Kidney (tissue), 14 donors: ENCODE measurements around the gene SH3RF3. TPM values are rescaled to one million over a fixed set of nuclear protein-coding genes. Genes with fewer than 3 reads are reported as not detected.
"Not testable (repeated sequence)": the region's sequence is repeated elsewhere in the genome, so short reads cannot be mapped to it uniquely, and the experiment has no call there.

Experiments used
- DNase-seq, 5 donors: peaks; one replicate each; pipeline ENCODE4 v3.0.0-alpha.2; 2013 to 2020
- FAIRE-seq: peaks from 2 replicates; lab custom pipeline; 2012; peaks lifted over from hg19 to GRCh38; lab: Jason Lieb, UNC
- H3K27ac ChIP-seq, 2 donors: one replicate each; pipeline ENCODE4 v1.7.0; 2013; ENCODE audit warnings: low read depth in 2 of 2, low read length in 2 of 2, inconsistent platforms in 1 of 2
- H3K27me3 ChIP-seq: one replicate; pipeline ENCODE4 v1.7.1; 2013; ENCODE audit warnings: low read length, inconsistent platforms; ENCODE audit not compliant: control insufficient read depth, insufficient read depth
- H3K36me3 ChIP-seq, 3 donors: one replicate each; pipeline versions ENCODE4 v1.7.0 to v1.7.1; 2013; ENCODE audit warnings: low read length in 3 of 3, control low read depth in 1 of 3, inconsistent platforms in 1 of 3; ENCODE audit not compliant: insufficient read depth in 3 of 3, control insufficient read depth in 2 of 3
- H3K4me1 ChIP-seq, 3 donors: one replicate each; pipeline versions ENCODE4 v1.7.0 to v1.7.1; 2013; ENCODE audit warnings: low read length in 3 of 3, inconsistent platforms in 1 of 3, low read depth in 1 of 3; ENCODE audit not compliant: control insufficient read depth in 2 of 3, insufficient read depth in 2 of 3
- H3K4me3 ChIP-seq, 3 donors: one replicate each; pipeline versions ENCODE4 v1.7.0 to v1.8.1; 2013; ENCODE audit warnings: low read length in 3 of 3, control low read depth in 1 of 3, inconsistent platforms in 1 of 3
- H3K9ac ChIP-seq, 3 donors: one replicate each; pipeline versions ENCODE4 v1.7.0 to v1.7.1; 2013; ENCODE audit warnings: low read length in 3 of 3, control low read depth in 1 of 3, inconsistent platforms in 1 of 3
- H3K9me3 ChIP-seq, 3 donors: one replicate each; pipeline versions ENCODE4 v1.7.0 to v1.7.1; 2013; ENCODE audit warnings: low read length in 3 of 3, control low read depth in 1 of 3, inconsistent platforms in 1 of 3; ENCODE audit not compliant: control insufficient read depth in 2 of 3, insufficient read depth in 1 of 3
- intact Hi-C: fragments of 100-400 bp; cut with DNase I; formaldehyde crosslinking; loops from one replicate; pipeline ENCODE4 v1.11.1; 2022
- polyA plus RNA-seq: library from polyadenylated mRNA; stranded (reverse); fragments of 350-450 nt; fragmentation: Illumina TruSeq; extraction: RNeasy Lipid Tissue Mini Kit (QIAGEN cat#74804); gene quantifications from one replicate; pipeline ENCODE4 v1.2.3, GENCODE V29; 2014; ENCODE audit warnings: low read depth, low replicate concordance; ENCODE audit not compliant: insufficient read depth
- total RNA-seq: library from RNA; stranded (reverse); fragmentation: NEBNext Ultra II Directional; extraction: Animal tissue kit (Norgen Biotek cat#: 25700); gene quantifications from one replicate; pipeline ENCODE4 v1.2.1, GENCODE V29; 2021
- TF ChIP-seq, protein P1 (sequence below): IDR thresholded peaks from 3 replicates; pipeline ENCODE4 v1.5.1; 2012; ENCODE audit warnings: mild to moderate bottlenecking, moderate library complexity, borderline replicate concordance; ENCODE audit not compliant: insufficient read depth; ENCODE audit errors: extremely low read depth
- donor health status: control.
- donor health status: control.
- donor health status: control.
- donor health status: control.
- donor health status: control.
- donor health status: DM: yes; HTN: yes; CAD: no.
- donor health status: Normal renal cell carcinoma (clear cell type).

The SH3RF3 gene
- total and polyA plus RNA-seq, 2 donors from 2014 or later = 1.7 to 10.7 TPM

DNA sequence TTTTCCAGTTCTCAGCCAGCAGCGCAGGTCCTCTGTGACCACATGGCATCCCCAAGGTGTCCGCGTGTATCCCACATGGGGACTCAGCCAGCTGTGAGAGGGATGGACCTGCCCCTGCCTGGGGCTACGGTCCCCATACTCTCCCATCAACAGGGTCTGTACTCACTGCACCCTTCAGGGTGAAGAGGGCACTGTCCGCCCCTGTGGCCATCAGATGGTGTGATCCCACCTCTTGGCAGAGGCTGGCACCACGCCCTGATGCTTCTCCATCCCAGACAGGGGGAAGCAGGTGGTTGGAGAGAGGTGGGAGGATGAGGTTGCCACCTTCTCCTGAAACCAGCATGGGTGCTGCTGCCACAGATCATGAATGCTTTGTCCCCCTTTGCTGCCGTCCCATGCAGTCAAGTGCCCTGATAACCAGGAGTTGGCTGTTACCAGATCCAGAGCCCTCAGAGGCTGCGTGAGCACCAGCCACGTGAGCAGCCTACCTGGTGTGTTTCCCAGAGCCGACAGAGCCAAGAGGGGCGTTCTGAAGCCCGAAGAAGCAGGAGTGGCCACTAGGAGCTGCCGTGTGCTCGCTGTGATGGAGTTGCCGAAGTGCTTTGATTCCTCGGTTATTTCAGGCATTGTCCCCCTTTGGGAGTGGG is 93.9 kb downstream of the SH3RF3 start:
- no peak overlapping the region for H3K27ac ChIP-seq
- H3K4me3 ChIP-seq = no peak overlapping the region
- intact Hi-C loops = no loop called here
- no peaks in the 10 kb centered on the region for H3K36me3 ChIP-seq
- DNase-seq (no peak), FAIRE-seq (no peak)
- H3K9ac ChIP-seq = no peak overlapping the region
- TF ChIP-seq, protein P1, sequence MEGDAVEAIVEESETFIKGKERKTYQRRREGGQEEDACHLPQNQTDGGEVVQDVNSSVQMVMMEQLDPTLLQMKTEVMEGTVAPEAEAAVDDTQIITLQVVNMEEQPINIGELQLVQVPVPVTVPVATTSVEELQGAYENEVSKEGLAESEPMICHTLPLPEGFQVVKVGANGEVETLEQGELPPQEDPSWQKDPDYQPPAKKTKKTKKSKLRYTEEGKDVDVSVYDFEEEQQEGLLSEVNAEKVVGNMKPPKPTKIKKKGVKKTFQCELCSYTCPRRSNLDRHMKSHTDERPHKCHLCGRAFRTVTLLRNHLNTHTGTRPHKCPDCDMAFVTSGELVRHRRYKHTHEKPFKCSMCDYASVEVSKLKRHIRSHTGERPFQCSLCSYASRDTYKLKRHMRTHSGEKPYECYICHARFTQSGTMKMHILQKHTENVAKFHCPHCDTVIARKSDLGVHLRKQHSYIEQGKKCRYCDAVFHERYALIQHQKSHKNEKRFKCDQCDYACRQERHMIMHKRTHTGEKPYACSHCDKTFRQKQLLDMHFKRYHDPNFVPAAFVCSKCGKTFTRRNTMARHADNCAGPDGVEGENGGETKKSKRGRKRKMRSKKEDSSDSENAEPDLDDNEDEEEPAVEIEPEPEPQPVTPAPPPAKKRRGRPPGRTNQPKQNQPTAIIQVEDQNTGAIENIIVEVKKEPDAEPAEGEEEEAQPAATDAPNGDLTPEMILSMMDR = no peak
- no peaks in the 10 kb centered on the region for H3K27me3 ChIP-seq
- H3K4me1 ChIP-seq = peaks cover 0 to 3% (median 0%) of the 10 kb centered on the region in 3 donors
- H3K9me3 ChIP-seq = no peaks in the 10 kb centered on the region

DNA sequence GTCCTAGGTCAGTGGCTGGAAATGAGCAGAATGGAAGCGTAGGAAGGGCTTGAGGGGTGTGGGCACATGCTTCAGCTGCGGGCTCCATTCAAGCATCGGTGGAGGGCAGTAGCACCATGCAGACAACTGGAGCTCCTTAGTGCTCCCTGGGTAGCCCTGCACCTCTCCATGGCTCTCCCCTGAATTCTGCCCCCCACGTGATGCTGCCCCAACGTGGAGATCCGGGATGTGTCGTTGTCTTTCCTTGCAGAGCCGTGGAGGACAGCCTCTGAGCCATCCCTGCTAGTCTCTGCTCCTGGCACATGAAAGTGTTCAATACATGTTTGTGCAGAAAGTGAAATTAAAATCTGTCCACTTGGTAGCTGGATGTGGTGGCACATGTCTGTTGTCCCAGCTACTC is 94.5 kb downstream of the SH3RF3 start:
- no peaks in the 10 kb centered on the region for H3K27me3 ChIP-seq
- intact Hi-C loops = no loop called here
- no peak overlapping the region for H3K4me3 ChIP-seq
- TF ChIP-seq, protein P1 = no peak
- FAIRE-seq = no peak
- no peaks in the 10 kb centered on the region for H3K9me3 ChIP-seq
- no peaks in the 10 kb centered on the region for H3K36me3 ChIP-seq
- H3K4me1 ChIP-seq = peaks cover 0 to 3% (median 0%) of the 10 kb centered on the region in 3 donors
- H3K27ac ChIP-seq = no peak overlapping the region
- DNase-seq = no peak
- no peak overlapping the region for H3K9ac ChIP-seq

DNA sequence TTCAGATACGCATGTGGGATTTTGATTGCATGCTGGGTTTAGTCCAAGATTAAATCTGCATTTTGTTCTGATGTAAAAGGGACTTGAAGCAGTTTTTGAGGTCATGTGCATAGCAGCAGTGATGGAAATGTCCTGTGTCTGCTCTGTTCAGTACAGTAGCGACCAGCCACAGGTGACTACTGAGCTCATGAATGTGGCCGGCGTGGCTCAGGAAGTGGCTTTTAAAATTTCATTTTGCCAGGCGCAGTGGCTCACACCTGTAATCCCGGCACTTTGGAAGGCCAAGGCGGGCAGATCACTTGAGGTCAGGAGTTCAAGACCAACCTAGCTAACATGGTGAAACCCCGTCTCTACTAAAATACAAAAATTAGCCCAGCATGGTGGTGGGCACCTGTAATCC is 95.3 kb downstream of the SH3RF3 start:
- intact Hi-C loops, FAIRE-seq: not testable (repeated sequence)

DNA sequence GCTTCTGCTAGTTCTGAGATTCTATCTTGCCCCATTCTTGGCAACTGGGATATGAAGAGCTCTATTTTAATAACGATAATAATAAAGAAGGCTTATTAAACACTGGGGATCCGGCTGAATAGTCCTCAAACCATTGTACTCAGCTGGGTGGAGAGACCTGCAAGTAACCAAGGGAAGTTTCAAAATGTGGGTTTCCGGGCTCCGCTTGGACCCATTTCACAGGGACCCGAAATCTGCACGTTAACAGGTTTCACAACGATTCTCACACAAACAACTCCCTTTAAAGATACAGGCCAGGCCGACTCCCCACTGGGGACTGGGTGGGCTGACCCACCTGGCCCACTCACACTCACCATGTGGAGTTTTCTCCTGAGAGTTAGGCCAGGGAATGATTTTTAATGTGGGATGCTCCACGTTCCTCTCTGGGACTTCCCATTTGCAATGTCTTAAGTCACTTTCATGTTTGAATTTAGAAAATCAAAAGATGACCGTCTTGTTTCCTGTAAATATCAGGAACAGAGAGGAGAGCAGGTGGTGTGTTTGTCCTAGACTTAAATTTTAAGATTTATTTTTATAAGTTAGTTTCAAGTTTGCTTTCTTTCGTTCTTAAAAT is 96.3 kb downstream of the SH3RF3 start:
- H3K9ac ChIP-seq = no peak overlapping the region
- FAIRE-seq (no peak), DNase-seq (no peak)
- no peak overlapping the region for H3K4me3 ChIP-seq
- no peaks in the 10 kb centered on the region for H3K27me3 ChIP-seq
- no peaks in the 10 kb centered on the region for H3K36me3 ChIP-seq
- intact Hi-C loops = no loop called here
- H3K27ac ChIP-seq = no peak overlapping the region
- no peaks in the 10 kb centered on the region for H3K4me1 ChIP-seq
- H3K9me3 ChIP-seq = no peaks in the 10 kb centered on the region
- TF ChIP-seq, protein P1 = no peak

More for the DNA sequence above, 95.3 kb downstream of the SH3RF3 start:
- not testable (repeated sequence) for H3K27me3 ChIP-seq, H3K4me1 ChIP-seq, H3K36me3 ChIP-seq, H3K4me3 ChIP-seq, H3K9ac ChIP-seq, H3K9me3 ChIP-seq, H3K27ac ChIP-seq, DNase-seq
